ENCODE results near the gene CREB5. TPM values are rescaled to one million over a fixed set of nuclear protein-coding genes. Genes with fewer than 3 reads are reported as not detected.

The CREB5 gene
- total RNA-seq, 2 donors from 2014 or later, result 0.81 to 1.8 TPM

DNA sequence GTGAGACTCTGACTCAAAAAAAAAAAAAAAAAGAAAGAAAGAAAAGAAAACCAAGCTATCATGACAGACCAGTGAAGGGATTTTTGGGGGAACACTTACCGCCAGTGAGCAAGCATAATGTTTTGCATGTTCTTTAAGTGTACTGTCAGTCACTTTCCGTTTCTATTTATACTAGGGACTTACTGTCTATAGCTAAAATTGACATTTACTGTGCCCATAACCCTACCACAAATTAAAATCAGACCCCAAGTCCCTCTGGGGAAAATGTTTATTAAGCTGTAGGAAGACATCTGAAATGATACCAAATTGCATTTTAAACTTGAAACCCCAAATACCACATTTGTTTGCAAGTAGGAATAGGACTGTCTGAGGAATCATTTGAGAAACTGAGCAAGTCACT, 293.0 kb downstream of the CREB5 start:
- peaks cover 7% of the 10 kb centered on the region for H3K27me3 Mint-ChIP-seq
- DNase-seq (no peak), ATAC-seq (peak; percentile 28)
- no peaks in the 10 kb centered on the region for H3K36me3 Mint-ChIP-seq (ENCODE audit: low read depth)
- H3K4me1 Mint-ChIP-seq, result no peaks in the 10 kb centered on the region
- no peak overlapping the region for H3K4me3 Mint-ChIP-seq
- H3K9me3 ChIP-seq (ENCODE audit: control insufficient read depth, low read length, poor library complexity, severe bottlenecking), result no peaks in the 10 kb centered on the region
- no peak overlapping the region for H3K27ac Mint-ChIP-seq

DNA sequence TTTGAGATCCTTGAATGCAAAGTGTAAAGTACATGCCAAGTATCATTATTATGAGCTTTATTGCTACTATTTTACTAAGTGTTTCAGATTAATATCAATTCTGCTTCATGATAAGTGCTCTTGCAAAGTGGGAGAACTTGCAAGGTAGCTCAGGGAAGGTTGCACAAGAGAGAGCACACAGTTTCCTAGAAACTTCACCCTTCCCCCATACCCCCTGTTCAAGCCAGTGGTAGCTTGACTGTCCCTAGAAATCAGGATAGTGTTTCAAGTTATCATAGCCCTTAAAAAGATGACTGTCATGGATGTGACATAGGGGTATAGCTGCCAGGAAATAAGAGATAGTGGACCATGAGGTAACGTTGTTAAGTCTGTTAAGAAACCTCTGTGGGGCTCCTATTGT, 294.3 kb downstream of the CREB5 start:
- no peaks in the 10 kb centered on the region for H3K36me3 Mint-ChIP-seq (ENCODE audit: low read depth)
- H3K9me3 ChIP-seq (ENCODE audit: control insufficient read depth, low read length, poor library complexity, severe bottlenecking), result no peaks in the 10 kb centered on the region
- no peak overlapping the region for H3K27ac Mint-ChIP-seq
- ATAC-seq (no peak), DNase-seq (no peak)
- H3K4me3 Mint-ChIP-seq, result no peak overlapping the region
- H3K4me1 Mint-ChIP-seq, result no peaks in the 10 kb centered on the region
- H3K27me3 Mint-ChIP-seq, result peaks cover 7% of the 10 kb centered on the region

DNA sequence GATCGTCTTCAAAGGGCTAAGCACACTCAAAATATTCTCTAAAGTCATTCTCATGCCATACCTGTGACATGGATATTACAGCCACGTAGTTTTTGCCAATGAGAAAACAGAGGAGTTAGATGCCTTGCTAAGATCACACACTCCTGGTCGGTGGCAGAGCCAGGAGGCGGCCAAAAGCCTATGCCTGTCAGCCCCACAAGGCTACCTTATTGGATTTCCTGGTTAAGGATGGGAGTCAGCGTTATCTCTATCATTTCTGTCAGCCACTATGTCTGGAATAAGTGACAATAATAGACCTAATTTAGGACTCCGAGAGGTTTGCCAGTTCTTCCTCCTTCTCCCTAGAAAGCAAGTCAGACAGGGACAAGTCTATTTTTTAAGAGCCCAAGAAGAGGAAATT, 295.0 kb downstream of the CREB5 start:
- H3K36me3 Mint-ChIP-seq (ENCODE audit: low read depth), result no peaks in the 10 kb centered on the region
- no peaks in the 10 kb centered on the region for H3K9me3 ChIP-seq (ENCODE audit: control insufficient read depth, low read length, poor library complexity, severe bottlenecking)
- ATAC-seq, result no peak
- DNase-seq, result no peak
- no peak overlapping the region for H3K4me3 Mint-ChIP-seq
- H3K27me3 Mint-ChIP-seq, result peaks cover 7% of the 10 kb centered on the region
- no peaks in the 10 kb centered on the region for H3K4me1 Mint-ChIP-seq
- no peak overlapping the region for H3K27ac Mint-ChIP-seq

DNA sequence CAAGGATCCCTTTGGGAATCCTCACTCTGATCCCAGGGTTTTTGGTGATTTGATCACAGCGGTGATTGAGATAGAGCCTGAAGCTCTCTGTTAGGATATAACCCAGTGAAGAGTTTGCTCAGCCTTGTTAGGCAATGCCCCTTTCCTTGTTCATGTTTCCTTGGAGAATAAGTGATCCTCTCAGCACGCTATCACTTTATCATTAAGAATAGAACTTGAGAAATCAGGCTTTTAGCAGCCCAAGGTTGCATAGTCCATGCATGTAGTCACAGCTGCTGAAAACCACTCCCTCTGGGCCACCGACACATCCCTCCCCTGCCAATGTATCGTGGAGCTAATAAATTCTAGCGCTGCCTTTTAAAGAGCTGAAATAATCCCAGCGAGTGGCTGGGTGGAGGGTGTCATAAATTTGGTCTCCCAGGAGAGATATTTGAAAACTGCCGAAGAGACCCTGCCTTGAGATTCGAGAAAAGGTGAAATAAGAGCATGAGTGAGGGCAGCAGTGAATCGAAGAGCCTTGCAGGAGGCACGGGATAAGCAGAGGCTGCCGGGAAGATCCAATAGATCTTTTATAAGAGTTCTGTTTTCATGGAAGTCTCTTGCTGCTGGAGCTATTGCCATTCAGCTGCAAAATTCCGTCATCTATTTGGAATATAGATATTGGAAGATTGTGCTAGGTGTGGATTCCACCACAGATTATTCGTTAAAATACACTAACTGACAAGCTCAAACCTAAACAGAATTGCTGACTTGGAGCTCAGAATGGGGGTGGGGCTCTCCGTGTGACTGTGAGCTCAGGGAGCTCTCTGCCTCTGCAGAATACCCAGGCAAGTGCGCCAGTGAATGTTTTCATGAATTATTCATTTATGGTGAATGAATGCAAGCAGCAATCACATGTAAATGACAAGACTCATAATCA, 296.0 kb downstream of the CREB5 start:
- DNase-seq (no peak), ATAC-seq (no peak)
- no peak overlapping the region for H3K27ac Mint-ChIP-seq
- H3K27me3 Mint-ChIP-seq, result peaks cover 7% of the 10 kb centered on the region
- no peak overlapping the region for H3K4me3 Mint-ChIP-seq
- no peaks in the 10 kb centered on the region for H3K36me3 Mint-ChIP-seq (ENCODE audit: low read depth)
- H3K4me1 Mint-ChIP-seq, result no peaks in the 10 kb centered on the region
- no peaks in the 10 kb centered on the region for H3K9me3 ChIP-seq (ENCODE audit: control insufficient read depth, low read length, poor library complexity, severe bottlenecking)

DNA sequence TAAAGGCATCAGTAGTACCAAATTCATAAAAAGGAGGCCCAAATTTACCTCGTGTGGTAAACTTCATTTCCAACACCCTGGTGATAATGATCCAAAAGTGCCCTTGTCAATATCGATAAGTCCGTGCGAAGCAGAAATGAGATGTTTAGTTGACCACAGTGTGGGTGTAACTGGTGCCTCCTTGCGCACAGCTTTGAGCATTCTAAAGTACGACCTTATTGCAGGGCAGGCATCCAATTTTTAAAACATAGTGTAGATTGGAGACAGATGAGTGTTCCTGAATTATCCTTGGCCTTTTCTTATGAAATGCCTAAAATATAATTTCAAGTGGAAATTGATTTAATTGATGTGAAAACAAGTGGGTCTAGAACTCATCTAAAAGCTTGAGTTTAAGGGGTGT, 297.4 kb downstream of the CREB5 start:
- ATAC-seq, result no peak
- H3K9me3 ChIP-seq (ENCODE audit: control insufficient read depth, low read length, poor library complexity, severe bottlenecking), result no peaks in the 10 kb centered on the region
- no peaks in the 10 kb centered on the region for H3K4me1 Mint-ChIP-seq
- DNase-seq, result no peak
- no peak overlapping the region for H3K4me3 Mint-ChIP-seq
- H3K36me3 Mint-ChIP-seq (ENCODE audit: low read depth), result no peaks in the 10 kb centered on the region
- no peak overlapping the region for H3K27ac Mint-ChIP-seq
- H3K27me3 Mint-ChIP-seq, result peaks cover 7% of the 10 kb centered on the region

DNA sequence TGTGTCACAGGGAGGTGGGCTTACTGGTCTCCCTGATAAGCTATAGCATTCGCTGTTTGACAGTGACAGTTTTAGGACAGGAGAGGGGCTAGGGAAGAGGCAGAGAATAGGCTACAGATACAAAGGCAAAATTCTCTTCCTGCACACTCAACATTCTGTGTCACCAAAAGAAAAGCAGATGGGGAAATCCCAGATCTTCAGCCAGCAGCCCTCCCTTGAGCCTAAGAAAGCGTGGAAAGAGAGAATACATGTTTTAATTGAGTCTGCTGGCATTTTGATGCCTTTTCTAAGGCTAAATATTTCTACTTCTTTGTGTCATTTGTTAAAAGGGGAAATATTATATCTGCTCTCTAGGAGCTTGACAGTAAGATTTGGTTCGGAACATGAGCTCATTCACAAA, 298.8 kb downstream of the CREB5 start:
- H3K9me3 ChIP-seq (ENCODE audit: control insufficient read depth, low read length, poor library complexity, severe bottlenecking), result no peaks in the 10 kb centered on the region
- no peaks in the 10 kb centered on the region for H3K36me3 Mint-ChIP-seq (ENCODE audit: low read depth)
- no peak overlapping the region for H3K4me3 Mint-ChIP-seq
- no peaks in the 10 kb centered on the region for H3K4me1 Mint-ChIP-seq
- peaks cover 7% of the 10 kb centered on the region for H3K27me3 Mint-ChIP-seq
- ATAC-seq (no peak), DNase-seq (no peak)
- H3K27ac Mint-ChIP-seq, result no peak overlapping the region

DNA sequence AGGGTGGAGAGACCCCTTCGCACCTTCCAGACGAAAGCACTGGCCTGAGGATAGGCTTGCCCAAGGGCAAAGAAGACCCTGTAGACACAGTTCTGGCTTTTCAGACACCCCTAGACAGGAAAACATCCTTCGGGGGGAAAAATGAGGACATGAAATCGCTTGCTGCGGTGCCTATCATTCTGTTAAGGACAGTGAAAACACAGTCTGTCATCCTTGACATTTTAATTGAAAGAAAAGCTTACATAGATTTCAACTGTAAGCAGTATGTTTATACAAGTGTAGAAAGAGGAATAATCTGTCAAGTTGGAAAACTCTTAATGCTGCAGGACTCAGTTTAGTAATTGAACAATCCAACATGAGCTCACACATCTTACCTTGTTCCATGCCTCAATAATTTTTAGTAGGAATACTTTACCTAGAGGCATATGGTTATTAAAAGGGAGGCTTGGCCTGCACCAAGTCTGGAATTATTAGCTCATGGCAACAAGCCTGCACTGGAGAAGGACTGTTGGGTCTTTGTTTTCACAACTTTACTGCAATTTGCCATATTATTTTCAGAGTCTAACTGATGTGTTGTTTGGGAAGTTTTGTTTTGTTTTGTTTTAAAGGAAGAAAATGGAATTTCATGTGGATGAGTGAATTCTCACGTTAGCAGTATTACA, 302.3 kb downstream of the CREB5 start:
- DNase-seq, result no peak
- no peaks in the 10 kb centered on the region for H3K27me3 Mint-ChIP-seq
- no peaks in the 10 kb centered on the region for H3K36me3 Mint-ChIP-seq (ENCODE audit: low read depth)
- no peak for ATAC-seq
- no peak overlapping the region for H3K4me3 Mint-ChIP-seq
- no peaks in the 10 kb centered on the region for H3K4me1 Mint-ChIP-seq
- H3K27ac Mint-ChIP-seq, result no peak overlapping the region
- H3K9me3 ChIP-seq (ENCODE audit: control insufficient read depth, low read length, poor library complexity, severe bottlenecking), result no peaks in the 10 kb centered on the region

DNA sequence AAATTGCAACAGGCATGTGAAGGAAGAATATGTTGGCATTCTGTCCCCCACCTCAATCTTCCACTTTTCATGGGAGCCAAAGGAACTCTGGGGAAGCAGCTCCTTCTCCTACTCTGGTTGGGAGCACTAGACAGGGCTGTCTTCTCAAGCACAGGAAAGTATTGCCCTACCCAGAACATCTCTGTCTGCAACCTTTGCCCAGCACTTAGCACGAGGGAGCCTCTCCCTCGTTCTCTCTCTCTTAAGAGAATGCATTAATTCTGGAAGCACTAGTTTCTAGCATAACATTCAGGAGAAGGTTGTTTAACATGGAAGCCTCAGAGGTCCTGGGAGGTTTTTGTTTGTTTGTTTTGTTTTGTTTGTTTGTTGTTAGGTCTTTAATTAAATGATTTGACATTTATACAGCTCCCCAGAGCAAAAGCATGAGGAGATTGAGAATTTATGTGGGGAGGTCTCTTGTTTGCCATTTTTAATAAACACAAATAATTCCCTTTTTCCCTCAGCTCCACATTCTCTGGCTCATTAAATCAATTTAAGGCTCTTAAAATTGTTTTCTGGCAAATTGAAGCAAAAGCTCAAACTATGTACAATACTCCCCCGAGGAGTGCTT, 305.2 kb downstream of the CREB5 start:
- H3K36me3 Mint-ChIP-seq (ENCODE audit: low read depth), result no peaks in the 10 kb centered on the region
- H3K27ac Mint-ChIP-seq, result no peak overlapping the region
- H3K27me3 Mint-ChIP-seq, result no peaks in the 10 kb centered on the region
- ATAC-seq (no peak), DNase-seq (no peak)
- H3K4me1 Mint-ChIP-seq, result no peaks in the 10 kb centered on the region
- H3K9me3 ChIP-seq (ENCODE audit: control insufficient read depth, low read length, poor library complexity, severe bottlenecking), result no peaks in the 10 kb centered on the region
- no peak overlapping the region for H3K4me3 Mint-ChIP-seq

DNA sequence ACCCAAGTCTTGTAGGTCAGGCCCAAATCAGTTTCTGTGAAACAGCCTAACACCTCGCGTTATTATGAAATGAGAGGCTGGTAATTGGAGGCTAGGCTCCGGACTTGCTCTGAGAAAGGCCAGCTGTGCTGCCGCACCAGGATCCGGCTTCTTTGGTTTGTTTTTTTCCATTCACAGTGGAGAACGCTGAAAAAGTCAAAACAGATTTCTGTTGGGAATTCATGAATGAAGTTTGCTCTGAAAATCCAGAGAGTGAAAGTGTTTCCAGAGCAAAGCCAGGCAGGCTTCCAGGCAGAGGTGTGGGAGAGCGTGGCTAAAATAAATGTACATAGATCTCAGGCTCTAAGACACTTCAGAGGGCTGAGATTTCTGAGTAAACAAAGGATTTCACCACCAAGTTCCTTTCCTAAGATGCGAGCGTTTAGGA, 305.8 kb downstream of the CREB5 start:
- Mint-ChIP-seq H3K4me3 (no peak overlapping the region), H3K36me3 (ENCODE audit: low read depth) (no peaks in the 10 kb centered on the region), H3K27ac (no peak overlapping the region), H3K4me1 (no peaks in the 10 kb centered on the region), H3K27me3 (no peaks in the 10 kb centered on the region)
- DNase-seq, result no peak
- no peaks in the 10 kb centered on the region for H3K9me3 ChIP-seq (ENCODE audit: control insufficient read depth, low read length, poor library complexity, severe bottlenecking)
- ATAC-seq, result no peak

DNA sequence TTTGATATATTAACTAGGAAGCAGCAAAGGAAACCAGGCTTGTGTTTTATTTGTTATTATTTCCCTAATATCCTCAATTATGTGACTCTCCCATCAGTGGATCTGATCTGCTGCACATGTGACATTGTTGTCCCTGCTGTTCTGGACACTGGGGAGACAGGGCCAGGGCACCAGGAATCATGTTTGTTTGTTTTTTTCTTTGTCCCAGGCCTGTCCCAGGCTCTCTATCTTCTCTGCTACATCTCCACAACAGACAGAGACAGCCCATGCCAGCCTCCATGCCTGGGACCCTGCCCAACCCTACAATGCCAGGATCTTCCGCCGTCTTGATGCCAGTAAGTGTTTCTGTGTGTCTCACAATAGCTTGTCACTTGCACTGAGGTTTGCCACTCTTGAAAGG, 306.2 kb downstream of the CREB5 start:
- ATAC-seq (no peak), DNase-seq (no peak)
- Mint-ChIP-seq H3K4me3 (no peak overlapping the region), H3K27ac (no peak overlapping the region), H3K4me1 (no peaks in the 10 kb centered on the region), H3K36me3 (ENCODE audit: low read depth) (no peaks in the 10 kb centered on the region), H3K27me3 (no peaks in the 10 kb centered on the region)
- no peaks in the 10 kb centered on the region for H3K9me3 ChIP-seq (ENCODE audit: control insufficient read depth, low read length, poor library complexity, severe bottlenecking)

DNA sequence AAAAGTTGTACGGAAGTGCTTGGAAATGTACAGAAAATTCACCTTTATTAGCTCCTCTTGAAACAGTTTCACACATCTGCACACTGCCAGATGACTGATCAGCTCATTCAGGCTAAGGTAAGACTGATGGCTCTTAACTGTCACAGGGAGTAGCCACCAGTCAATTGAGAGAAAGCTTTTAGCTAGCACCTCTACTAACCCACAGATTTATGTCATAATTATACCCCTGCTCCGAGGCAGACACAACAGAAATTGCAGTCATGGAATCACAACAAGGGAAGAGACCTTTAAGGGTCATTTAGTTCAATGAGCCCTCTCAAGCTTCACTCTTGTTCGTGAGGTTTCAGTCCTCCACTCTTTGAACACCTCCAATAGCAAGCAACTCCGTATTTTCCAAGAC, 310.4 kb downstream of the CREB5 start:
- Mint-ChIP-seq H3K36me3 (ENCODE audit: low read depth) (no peaks in the 10 kb centered on the region), H3K4me3 (no peak overlapping the region), H3K27me3 (peaks cover 8% of the 10 kb centered on the region), H3K4me1 (no peaks in the 10 kb centered on the region), H3K27ac (no peak overlapping the region)
- no peak for DNase-seq
- no peak for ATAC-seq
- H3K9me3 ChIP-seq (ENCODE audit: control insufficient read depth, low read length, poor library complexity, severe bottlenecking), result no peaks in the 10 kb centered on the region

DNA sequence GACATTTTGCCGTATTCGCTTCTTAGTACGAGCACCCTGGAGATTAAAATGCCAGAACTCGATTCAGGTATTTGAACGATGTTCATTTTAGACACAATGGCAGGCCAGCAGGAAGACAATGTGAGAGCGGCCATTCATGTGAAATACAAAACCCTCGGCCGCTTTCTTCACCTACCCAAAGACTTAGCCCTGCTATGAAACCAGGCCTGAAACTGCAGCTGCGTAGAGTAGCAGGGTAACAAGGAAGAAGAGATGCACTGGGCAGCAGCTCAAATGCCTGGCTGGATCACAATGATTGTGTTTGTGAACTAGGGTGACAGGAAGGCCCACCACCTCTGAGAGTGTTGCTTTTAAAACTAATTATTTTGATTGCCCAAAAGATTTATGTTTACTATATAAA, 311.0 kb downstream of the CREB5 start:
- ATAC-seq (no peak), DNase-seq (no peak)
- no peaks in the 10 kb centered on the region for H3K9me3 ChIP-seq (ENCODE audit: control insufficient read depth, low read length, poor library complexity, severe bottlenecking)
- Mint-ChIP-seq H3K27ac (no peak overlapping the region), H3K4me3 (no peak overlapping the region), H3K4me1 (no peaks in the 10 kb centered on the region), H3K27me3 (peaks cover 8% of the 10 kb centered on the region), H3K36me3 (ENCODE audit: low read depth) (no peaks in the 10 kb centered on the region)

DNA sequence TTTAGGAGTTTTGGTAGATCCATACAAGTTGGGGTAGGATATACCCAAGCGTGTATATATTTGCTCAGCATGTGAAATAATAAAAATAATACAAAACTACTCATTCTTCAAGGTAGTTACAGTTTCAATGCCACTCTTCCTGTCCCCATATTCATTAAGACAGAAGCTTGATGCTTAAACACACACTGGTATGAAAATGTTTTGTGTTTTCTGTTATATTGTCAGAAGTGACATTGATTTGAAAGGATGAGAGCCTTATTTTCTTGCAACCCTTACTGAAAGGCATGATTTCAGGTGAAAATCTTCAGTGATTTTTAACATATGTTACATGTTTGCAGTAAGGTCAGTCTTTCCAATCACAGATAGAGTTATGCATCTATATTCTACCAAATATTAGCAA, 312.2 kb downstream of the CREB5 start:
- Mint-ChIP-seq H3K27me3 (peaks cover 8% of the 10 kb centered on the region), H3K27ac (no peak overlapping the region), H3K4me1 (no peaks in the 10 kb centered on the region), H3K4me3 (no peak overlapping the region), H3K36me3 (ENCODE audit: low read depth) (no peaks in the 10 kb centered on the region)
- no peak for DNase-seq
- H3K9me3 ChIP-seq (ENCODE audit: control insufficient read depth, low read length, poor library complexity, severe bottlenecking), result no peaks in the 10 kb centered on the region
- ATAC-seq, result no peak
